Stimulated activated CD4-positive, alpha-beta T cell treated with anti-CD3 and anti-CD28 coated beads, TNF-alpha, amount 100 ng/mL, for 24 hours (primary cell): ENCODE measurements around the gene MRGPRX3.
"Not testable (repeated sequence)": the region's sequence is repeated elsewhere in the genome, so short reads cannot be mapped to it uniquely, and the experiment has no call there.

Experiments
- DNase-seq, 3 experiments: peaks; one replicate each; pipeline ENCODE4 v3.0.0-alpha.2; 2020; ENCODE audit warnings: low read depth in 3 of 3

MRGPRX3 gene

DNA sequence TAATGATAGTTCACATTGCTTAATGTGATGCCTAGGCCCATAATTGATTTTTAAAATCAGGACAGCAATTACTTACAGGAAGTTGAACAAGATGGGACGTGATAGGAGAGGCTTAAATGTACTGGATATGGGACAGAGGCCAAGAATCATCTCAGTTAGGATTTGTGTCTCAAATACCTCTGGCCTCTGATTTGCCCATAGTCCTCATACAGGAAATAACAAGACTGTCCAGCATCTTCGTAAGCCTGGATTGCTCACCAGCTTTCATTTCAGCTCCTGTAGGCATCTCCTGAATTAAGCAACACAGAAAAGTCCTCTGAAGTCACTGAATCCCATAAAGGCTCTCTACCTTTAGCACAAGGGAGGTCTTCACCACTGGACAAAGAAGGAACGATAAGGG lies at the start of gene MRGPRX3:
Gene MRGPRX3 (plus strand): TSS at position 231 of the 400 bp plus-strand sequence. CDS start 4,632 bp downstream, outside the sequence.
- no peak for DNase-seq

DNA sequence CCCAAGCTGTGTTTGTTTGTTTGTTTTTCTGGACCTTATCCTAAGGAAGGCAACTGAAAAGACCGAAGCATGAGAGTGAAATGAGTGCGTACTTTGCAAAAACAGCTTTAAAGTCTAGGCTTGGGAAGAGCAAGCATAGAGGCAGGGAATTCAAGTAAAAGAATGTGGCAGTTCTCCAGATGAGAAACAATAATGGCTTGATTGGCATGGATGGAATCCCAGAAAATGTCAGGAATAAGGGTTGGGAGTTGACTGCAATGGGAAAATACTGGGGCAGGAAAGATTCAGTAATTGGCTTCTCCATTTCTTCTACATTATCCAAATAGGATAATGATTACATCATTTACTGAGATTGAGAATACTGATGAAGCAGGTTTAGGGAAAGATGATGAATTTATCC lies 44.0 kb upstream of the MRGPRX3 start:
- no peak for DNase-seq

DNA sequence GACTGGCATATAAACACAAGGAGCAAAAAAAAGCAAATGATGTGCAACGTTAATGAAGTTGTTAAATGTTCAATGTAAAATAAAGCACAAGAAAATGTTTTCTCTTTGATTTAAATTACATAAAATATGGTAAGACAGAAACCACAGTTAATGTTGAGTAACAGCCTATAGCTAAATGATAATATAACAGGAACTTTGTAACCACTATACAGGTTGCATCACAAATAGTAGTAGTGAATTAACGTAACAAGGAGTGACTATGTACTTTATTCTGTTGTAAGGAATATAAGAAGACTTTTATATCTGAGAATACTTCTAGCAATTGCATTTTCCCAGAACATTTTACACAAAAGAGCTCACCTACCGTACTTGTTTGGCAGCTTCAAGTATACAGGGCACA lies 43.4 kb upstream of the MRGPRX3 start:
- DNase-seq = no peak

DNA sequence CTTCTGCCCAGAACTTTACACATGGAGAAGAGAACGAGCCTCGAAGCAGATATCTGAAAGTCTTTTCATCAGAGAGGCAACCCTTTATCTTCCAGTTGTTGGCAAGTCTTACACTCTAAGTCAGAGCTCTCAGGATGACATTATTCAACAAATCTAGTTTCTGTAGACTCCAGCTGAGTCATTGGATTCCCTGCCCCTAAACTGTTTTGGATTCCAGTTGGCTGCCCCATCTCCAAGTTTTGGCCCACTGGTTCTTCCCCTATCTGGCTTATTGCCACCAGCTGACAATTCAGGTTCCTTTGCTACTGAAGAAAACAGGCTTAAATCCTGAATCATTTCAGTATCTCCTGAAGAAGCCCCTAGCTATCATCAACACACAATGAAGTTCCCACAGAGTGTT lies 40.6 kb upstream of the MRGPRX3 start:
- DNase-seq = no peak

GRCh38 chr11:18093959-18094358 lies 38.4 kb upstream of the MRGPRX3 start:
- no peak for DNase-seq

DNA sequence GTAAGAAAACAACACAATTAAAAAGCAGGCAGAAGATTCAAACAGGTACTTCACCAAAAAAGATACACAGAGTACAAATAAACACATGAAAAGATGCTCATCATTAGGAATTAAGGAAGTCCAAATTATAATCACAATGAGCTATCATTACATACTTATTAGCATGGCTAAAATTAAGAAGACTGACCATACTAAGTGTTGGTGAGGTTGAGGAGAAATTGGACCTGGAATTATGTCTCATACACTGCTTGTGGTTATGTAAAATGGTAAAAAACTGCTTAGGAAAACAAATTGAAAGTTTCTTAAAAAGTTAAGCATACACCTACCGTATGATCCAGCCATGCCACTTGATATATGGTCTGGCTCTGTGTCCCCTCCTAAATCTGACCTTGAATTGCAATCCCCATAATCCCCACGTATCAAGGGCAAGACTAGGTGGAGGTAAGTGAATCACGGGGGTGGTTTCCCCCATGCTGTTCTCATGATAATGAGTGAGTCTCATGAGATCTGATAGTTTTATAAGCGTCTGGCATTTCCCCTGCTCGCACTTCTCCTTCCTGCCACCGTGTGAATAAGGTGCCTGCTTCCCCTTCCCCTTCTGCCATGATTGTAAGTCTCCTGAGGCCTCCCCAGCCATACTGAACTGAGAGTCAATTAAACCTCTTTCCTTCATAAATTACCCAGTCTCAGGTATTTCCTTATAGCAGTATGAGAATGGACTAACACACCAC lies 31.3 kb upstream of the MRGPRX3 start:
- DNase-seq = no peak

GRCh38 chr11:18105086-18105801 lies 27.1 kb upstream of the MRGPRX3 start:
- no peak for DNase-seq

DNA sequence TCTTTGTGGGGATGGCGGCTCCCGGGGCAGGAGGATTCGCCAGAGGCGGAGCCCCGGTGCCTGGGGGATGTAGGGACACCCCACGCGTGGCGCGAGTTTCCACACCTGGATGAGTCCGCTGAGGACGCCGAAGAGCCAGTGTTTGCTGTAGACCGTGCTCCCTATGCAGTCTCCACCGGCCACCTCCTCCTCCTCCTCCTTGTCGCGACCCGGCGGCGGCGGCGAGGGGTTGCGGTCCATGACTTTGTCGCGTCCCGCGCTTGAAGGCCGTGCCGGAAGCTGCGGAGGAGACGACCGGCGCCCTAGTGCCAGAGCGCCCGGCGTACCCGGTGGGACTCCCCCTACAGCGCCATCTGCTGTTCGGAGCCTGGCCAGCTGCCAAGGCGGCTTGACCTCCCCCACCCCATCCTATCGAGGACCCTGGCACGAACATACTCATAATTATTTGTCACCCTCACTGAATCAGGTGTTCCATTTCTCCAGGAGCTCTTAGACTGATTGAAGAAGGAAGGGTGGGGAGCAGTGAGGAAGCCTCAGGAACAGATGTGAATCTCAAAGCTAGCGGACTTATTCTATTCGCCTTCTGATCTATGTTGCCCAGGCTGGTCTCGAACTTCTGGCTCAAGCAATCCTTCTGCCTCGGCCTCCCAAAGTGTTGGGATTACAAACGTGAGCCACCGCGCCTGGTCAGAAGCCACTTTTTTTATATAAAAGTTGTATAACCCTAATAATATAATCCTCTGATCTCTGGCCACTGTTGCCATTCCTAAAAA lies 26.4 kb upstream of the MRGPRX3 start, which contains the start of gene SAAL1:
Gene SAAL1 (minus strand): TSS at position 281 of the 773 bp plus-strand sequence. CDS start 41 bp downstream, at position 240.
- DNase-seq = peak; percentile 82 to 90 (median 90)

- no peak for DNase-seq
Measured at GRCh38 chr11:18106688-18107087, 25.7 kb upstream of the MRGPRX3 start.

- DNase-seq = no peak
Measured at GRCh38 chr11:18108254-18108653, 24.1 kb upstream of the MRGPRX3 start.

DNA sequence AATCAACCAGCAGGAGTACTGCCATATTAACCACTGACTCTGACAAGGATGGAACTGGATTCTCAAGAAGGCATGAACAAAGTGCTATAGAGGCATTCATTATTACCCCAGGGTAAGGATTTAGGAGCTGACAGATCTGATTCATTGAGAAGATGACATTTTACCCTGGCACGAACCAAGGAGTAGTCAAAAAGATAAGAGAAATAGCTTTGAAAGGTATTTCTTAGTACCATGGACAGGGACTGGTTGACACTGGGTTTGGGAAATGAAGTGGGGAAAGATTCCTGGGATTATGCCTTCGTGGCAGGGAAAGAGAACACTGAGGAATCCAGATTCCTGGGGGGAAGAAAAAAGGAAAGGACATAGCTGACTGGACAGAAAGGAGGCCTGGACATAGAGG lies 21.4 kb upstream of the MRGPRX3 start:
- no peak for DNase-seq

DNA sequence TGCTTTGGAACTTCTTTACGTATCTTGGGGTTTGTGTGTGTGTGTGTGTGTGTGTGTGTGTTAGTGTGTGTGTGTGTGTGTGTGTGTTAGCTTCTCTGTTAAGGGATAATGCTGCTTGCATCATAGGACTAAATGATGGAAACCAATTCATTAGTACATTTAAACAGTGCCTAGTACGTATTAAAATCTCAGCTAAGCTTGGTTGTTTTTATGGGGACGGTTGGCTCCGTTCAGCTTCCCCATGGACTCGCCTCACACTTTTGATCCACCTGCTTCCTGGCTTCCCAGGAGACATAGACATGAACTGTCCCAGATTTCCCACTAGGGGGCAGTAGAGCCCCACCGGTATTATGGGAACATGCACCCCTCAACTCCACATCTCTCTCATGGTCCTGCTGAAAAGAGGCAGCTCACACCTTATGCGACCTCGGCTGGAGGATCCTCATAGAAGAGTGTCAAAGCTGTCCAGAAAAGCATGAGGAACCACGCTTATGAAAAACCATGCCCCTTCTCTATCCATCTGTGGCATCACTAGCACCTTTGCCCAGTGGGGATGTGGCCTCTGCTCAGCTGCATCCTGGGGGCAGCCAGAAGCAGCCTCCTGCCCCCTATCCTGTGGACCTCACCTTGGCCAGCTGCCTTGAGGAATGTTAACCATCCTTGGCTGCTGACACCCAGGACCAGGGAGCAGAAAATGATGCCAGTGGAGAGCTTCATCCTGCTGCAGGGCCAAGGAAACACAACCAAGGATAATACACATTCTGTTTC lies 16.8 kb upstream of the MRGPRX3 start:
- DNase-seq = peak; percentile 36 to 57 (median 52)

DNA sequence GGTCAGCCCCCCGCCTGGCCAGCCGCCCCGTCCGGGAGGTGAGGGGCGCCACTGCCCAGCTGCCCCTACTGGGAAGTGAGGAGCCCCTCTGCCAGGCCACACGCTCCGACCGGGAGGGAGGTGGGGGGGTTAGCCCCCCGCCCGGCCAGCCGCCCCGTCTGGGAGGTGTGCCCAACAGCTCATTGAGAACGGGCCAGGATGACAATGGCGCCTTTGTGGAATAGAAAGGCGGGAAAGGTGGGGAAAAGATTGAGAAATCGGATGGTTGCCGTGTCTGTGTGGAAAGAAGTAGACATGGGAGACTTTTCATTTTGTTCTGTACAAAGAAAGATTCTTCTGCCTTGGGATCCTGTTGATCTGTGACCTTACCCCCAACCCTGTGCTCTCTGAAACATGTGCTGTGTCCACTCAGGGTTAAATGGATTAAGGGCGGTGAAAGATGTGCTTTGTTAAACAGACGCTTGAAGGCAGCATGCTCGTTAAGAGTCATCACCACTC lies 11.0 kb upstream of the MRGPRX3 start:
- DNase-seq = not testable (repeated sequence)

- not testable (repeated sequence) for DNase-seq
Measured at GRCh38 chr11:18131115-18131514, 1.3 kb upstream of the MRGPRX3 start.

- DNase-seq = no peak
Measured at GRCh38 chr11:18135308-18135707, 2.9 kb downstream of the MRGPRX3 start.

DNA sequence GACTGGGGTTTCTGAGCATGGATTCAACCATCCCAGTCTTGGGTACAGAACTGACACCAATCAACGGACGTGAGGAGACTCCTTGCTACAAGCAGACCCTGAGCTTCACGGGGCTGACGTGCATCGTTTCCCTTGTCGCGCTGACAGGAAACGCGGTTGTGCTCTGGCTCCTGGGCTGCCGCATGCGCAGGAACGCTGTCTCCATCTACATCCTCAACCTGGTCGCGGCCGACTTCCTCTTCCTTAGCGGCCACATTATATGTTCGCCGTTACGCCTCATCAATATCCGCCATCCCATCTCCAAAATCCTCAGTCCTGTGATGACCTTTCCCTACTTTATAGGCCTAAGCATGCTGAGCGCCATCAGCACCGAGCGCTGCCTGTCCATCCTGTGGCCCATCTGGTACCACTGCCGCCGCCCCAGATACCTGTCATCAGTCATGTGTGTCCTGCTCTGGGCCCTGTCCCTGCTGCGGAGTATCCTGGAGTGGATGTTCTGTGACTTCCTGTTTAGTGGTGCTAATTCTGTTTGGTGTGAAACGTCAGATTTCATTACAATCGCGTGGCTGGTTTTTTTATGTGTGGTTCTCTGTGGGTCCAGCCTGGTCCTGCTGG lies 4.9 kb downstream of the MRGPRX3 start:
- DNase-seq = no peak

- no peak for DNase-seq
Measured at GRCh38 chr11:18140145-18140544, 7.8 kb downstream of the MRGPRX3 start.

DNA sequence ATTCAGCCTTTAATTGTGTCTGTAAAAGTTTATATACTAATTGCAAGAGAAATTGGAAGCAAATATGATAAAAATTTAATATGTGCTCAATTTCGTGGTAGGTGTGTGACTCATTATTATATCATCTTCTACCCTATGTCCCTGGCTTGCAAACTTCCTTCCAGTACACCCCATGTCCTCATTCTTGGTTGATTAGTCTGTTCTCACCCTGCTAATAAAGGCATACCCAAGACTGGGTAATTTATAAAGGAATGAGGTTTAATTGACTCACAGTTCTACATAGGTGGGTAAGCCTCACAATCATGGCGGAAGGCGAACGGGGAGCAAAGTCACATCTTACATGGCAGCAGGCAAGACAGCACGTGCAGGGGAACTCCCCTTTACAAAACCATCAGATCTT lies 11.9 kb downstream of the MRGPRX3 start:
- DNase-seq = no peak

GRCh38 chr11:18145025-18145424 lies 12.7 kb downstream of the MRGPRX3 start:
- no peak for DNase-seq

DNA sequence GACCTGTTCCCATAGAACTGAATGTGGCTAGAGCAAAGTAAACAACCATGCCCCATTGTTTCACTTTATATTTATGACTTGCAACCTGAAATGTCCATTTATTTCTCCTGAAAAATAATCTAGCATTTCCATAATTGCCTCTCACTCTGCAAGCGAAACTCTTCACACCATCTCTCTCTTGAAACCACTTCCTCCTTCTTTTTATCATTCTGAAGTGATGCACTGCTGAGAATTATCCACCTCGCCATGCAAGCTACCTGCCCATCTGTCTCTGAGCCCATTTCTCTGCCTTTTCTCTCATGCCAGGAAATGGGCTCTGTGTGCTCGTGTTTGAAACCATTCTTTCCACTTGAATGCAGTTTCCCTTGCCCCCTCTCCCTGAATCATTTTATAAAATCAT lies 13.5 kb downstream of the MRGPRX3 start:
- DNase-seq = no peak

DNA sequence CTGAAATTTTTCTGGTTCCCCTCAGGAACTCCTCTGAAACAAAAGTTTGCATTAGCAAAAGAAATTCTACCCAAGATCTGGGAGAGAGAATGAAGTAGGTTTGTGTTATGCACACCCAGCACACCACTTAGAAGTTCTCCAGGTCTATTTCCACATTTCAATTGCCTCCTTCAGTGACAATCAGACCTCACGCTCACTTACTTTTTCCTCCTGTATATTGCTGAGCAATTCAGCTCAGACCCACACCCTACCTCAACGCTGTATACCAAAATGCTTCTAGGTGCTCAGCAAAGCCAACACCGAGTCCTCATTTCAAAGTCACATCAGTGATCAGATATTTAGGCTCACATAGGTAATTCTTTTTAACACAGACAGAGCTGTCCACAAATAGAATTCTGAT lies 19.2 kb downstream of the MRGPRX3 start:
- DNase-seq = no peak
